22Rv1 (cell line): ENCODE results near the gene FRS3.

ENCODE experiments used
- ZFX ChIP-seq: fragments of 450-650 bp; IDR thresholded peaks from 2 replicates; pipeline ENCODE4 v1.6.1; 2017; ENCODE audit warnings: antibody characterized with exemption, borderline replicate concordance
- TF ChIP-seq, protein P1 (sequence below): fragments of 450-650 bp; IDR thresholded peaks from 2 replicates; pipeline ENCODE4 v1.5.1; 2017; ENCODE audit warnings: mild to moderate bottlenecking

GRCh38 chr6:41741625-41742490 lies 37.8 kb downstream of the FRS3 start:
- TF ChIP-seq, protein P1, sequence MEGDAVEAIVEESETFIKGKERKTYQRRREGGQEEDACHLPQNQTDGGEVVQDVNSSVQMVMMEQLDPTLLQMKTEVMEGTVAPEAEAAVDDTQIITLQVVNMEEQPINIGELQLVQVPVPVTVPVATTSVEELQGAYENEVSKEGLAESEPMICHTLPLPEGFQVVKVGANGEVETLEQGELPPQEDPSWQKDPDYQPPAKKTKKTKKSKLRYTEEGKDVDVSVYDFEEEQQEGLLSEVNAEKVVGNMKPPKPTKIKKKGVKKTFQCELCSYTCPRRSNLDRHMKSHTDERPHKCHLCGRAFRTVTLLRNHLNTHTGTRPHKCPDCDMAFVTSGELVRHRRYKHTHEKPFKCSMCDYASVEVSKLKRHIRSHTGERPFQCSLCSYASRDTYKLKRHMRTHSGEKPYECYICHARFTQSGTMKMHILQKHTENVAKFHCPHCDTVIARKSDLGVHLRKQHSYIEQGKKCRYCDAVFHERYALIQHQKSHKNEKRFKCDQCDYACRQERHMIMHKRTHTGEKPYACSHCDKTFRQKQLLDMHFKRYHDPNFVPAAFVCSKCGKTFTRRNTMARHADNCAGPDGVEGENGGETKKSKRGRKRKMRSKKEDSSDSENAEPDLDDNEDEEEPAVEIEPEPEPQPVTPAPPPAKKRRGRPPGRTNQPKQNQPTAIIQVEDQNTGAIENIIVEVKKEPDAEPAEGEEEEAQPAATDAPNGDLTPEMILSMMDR, result no peak
- no peak for TF ChIP-seq ZFX
